SK-N-SH (cell line): ENCODE measurements around the gene CCT4. TPM values are rescaled to one million over a fixed set of nuclear protein-coding genes. Genes with fewer than 3 reads are reported as not detected.

ENCODE experiments used
- CTCF ChIA-PET: fragments of 300-600, 350-600 bp; formaldehyde crosslinking; extraction: SDS; loops from one replicate; lab custom pipeline; 2021; lab: Yijun Ruan, JAX
- POLR2A ChIA-PET: fragments of 350-600 bp; sonication (Branson Sonifier 250); formaldehyde crosslinking; extraction: SDS; loops from one replicate; lab custom pipeline; 2020; ENCODE audit warnings: antibody characterized with exemption, inconsistent platforms; lab: Yijun Ruan, JAX
- DNase-seq: peaks from one replicate; pipeline ENCODE4 v3.0.0; 2012
- H2AFZ ChIP-seq: fragments of 200-600 bp; sonication (generic); 2 replicates; pipeline ENCODE4 v1.8.1; 2016; ENCODE audit warnings: antibody characterized with exemption, mild to moderate bottlenecking, low read depth
- H3F3A ChIP-seq: fragments of 200-600 bp; sonication (generic); replicated peaks from 2 replicates; pipeline ENCODE3; 2016; ENCODE audit warnings: antibody characterized with exemption, mild to moderate bottlenecking; ENCODE audit not compliant: insufficient read depth
- H3K27ac ChIP-seq, 2 experiments: fragments of 200-500 bp in 1 of 2; fragments of 200-600 bp in 1 of 2; sonication (Bioruptor generic) in 1 of 2; sonication (generic), shearing (Covaris generic) in 1 of 2; 2 replicates each; pipeline versions ENCODE4 v1.5.1 to v1.6.1; 2014 to 2016; ENCODE audit warnings: low read depth in 2 of 2, inconsistent platforms in 1 of 2, low read length in 1 of 2, mild to moderate bottlenecking in 1 of 2, mixed read lengths in 1 of 2
- H3K27me3 ChIP-seq: fragments of 200-600 bp; sonication (generic), shearing (Covaris generic); 2 replicates; pipeline ENCODE4 v1.6.1; 2016; ENCODE audit warnings: mixed run types; ENCODE audit not compliant: insufficient read depth
- H3K36me3 ChIP-seq, 2 experiments: fragments of 200-500 bp in 1 of 2; fragments of 200-600 bp in 1 of 2; sonication (Bioruptor generic) in 1 of 2; sonication (generic) in 1 of 2; replicated peaks in 1 of 2; 2 replicates each; pipeline versions ENCODE3 to v1.5.1; 2014 to 2016; ENCODE audit warnings: low read length in 1 of 2, mild to moderate bottlenecking in 1 of 2; ENCODE audit not compliant: insufficient read depth in 2 of 2, control insufficient read depth in 1 of 2
- H3K4me1 ChIP-seq, 2 experiments: fragments of 200-500 bp in 1 of 2; fragments of 200-600 bp in 1 of 2; sonication (Bioruptor generic) in 1 of 2; sonication (generic), shearing (Covaris generic) in 1 of 2; 2 replicates each; pipeline versions ENCODE4 v1.5.1 to v1.6.1; 2014 to 2016; ENCODE audit warnings: low read depth in 1 of 2, low read length in 1 of 2, mixed run types in 1 of 2; ENCODE audit not compliant: insufficient read depth in 2 of 2, control insufficient read depth in 1 of 2
- H3K4me2 ChIP-seq: fragments of 200-600 bp; sonication (generic), shearing (Covaris generic); 2 replicates; pipeline ENCODE4 v1.6.1; 2017; ENCODE audit warnings: mixed run types
- H3K4me3 ChIP-seq, 2 experiments: fragments of 200-500 bp in 1 of 2; fragments of 200-600 bp in 1 of 2; sonication (Bioruptor generic) in 1 of 2; sonication (generic), shearing (Covaris generic) in 1 of 2; 2 replicates each; pipeline versions ENCODE4 v1.5.1 to v1.8.1; 2014 to 2016; ENCODE audit warnings: low read depth in 2 of 2, inconsistent platforms in 1 of 2, low read length in 1 of 2, mild to moderate bottlenecking in 1 of 2, mixed read lengths in 1 of 2, moderate library complexity in 1 of 2
- H3K79me2 ChIP-seq: fragments of 200-600 bp; sonication (generic); 2 replicates; pipeline ENCODE4 v1.8.1; 2017; ENCODE audit warnings: mild to moderate bottlenecking; ENCODE audit not compliant: insufficient read depth
- H3K9ac ChIP-seq: fragments of 200-600 bp; sonication (generic); 2 replicates; pipeline ENCODE4 v1.6.1; 2017; ENCODE audit warnings: mixed run types
- H3K9me2 ChIP-seq: fragments of 200-600 bp; sonication (generic); 2 replicates; pipeline ENCODE4 v1.6.1; 2017; ENCODE audit warnings: mixed run types
- H3K9me3 ChIP-seq: fragments of 200-600 bp; sonication (generic); 2 replicates; pipeline ENCODE4 v1.6.1; 2017; ENCODE audit warnings: mixed run types, mild to moderate bottlenecking, moderate library complexity
- H4K20me1 ChIP-seq: fragments of 200-600 bp; sonication (generic); 2 replicates; pipeline ENCODE4 v1.6.1; 2017; ENCODE audit warnings: mild to moderate bottlenecking, mixed run types; ENCODE audit not compliant: insufficient read depth
- ELF1 ChIP-seq: IDR thresholded peaks from 2 replicates; pipeline ENCODE4 v1.4.0; 2012
- JUND ChIP-seq: IDR thresholded peaks from 2 replicates; pipeline ENCODE4 v1.4.0; 2012
- MEF2A ChIP-seq: IDR thresholded peaks from 2 replicates; pipeline ENCODE4 v1.4.0; 2012; ENCODE audit warnings: low read depth, borderline replicate concordance
- MXI1 ChIP-seq: IDR thresholded peaks from 2 replicates; pipeline ENCODE4 v1.6.1; 2012; ENCODE audit warnings: mild to moderate bottlenecking, low read depth, low read length, improper control_type of control experiment
- NFIC ChIP-seq: IDR thresholded peaks from 2 replicates; pipeline ENCODE4 v1.4.0; 2012; ENCODE audit warnings: borderline replicate concordance
- NRF1 ChIP-seq: IDR thresholded peaks from 2 replicates; pipeline ENCODE4 v1.6.1; 2012; ENCODE audit warnings: low read depth, mild to moderate bottlenecking, low read length
- POLR2AphosphoS5 ChIP-seq: IDR thresholded peaks from 2 replicates; pipeline ENCODE4 v1.6.1; 2012; ENCODE audit warnings: low read depth, low read length
- RAD21 ChIP-seq: IDR thresholded peaks from 2 replicates; pipeline ENCODE4 v1.6.1; 2012; ENCODE audit warnings: mild to moderate bottlenecking, low read length
- RCOR1 ChIP-seq: fragments of 150-350 bp; IDR thresholded peaks from 2 replicates; pipeline ENCODE4 v1.6.1; 2017; ENCODE audit warnings: antibody characterized with exemption, low read length
- RFX5 ChIP-seq: IDR thresholded peaks from 2 replicates; pipeline ENCODE4 v1.6.1; 2012; ENCODE audit warnings: mild to moderate bottlenecking, improper control_type of control experiment, low read length
- RXRA ChIP-seq: IDR thresholded peaks from 2 replicates; pipeline ENCODE4 v1.4.0; 2012; ENCODE audit warnings: low read depth, mild to moderate bottlenecking, borderline replicate concordance
- TAF1 ChIP-seq: IDR thresholded peaks from 2 replicates; pipeline ENCODE4 v1.6.1; 2012; ENCODE audit warnings: low read depth, mild to moderate bottlenecking, low read length, moderate library complexity, borderline replicate concordance
- TCF12 ChIP-seq: IDR thresholded peaks from 2 replicates; pipeline ENCODE4 v1.4.0; 2012
- TEAD4 ChIP-seq: IDR thresholded peaks from 2 replicates; pipeline ENCODE4 v1.4.0; 2012; ENCODE audit warnings: mild to moderate bottlenecking, borderline replicate concordance; ENCODE audit not compliant: insufficient read depth
- YY1 ChIP-seq: IDR thresholded peaks from 2 replicates; pipeline ENCODE4 v1.4.0; 2012; ENCODE audit warnings: low read depth, mild to moderate bottlenecking
- WGBS: methylation state at CpG from one replicate; pipeline ENCODE4 v1.1.6; 2017; ENCODE audit warnings: low lambda C conversion rate; 5-methylcytosine and 5-hydroxymethylcytosine counted together
- polyA plus RNA-seq, 3 experiments: library from polyadenylated mRNA; depleted of rRNA; stranded (reverse); fragments of >200 nt; gene quantifications; 2 replicates each; pipeline ENCODE4 v1.2.3, GENCODE V29; 2012
- TF ChIP-seq, protein P1 (sequence below): IDR thresholded peaks from 2 replicates; pipeline ENCODE4 v1.4.0; 2012; ENCODE audit warnings: low read depth, borderline replicate concordance
- TF ChIP-seq, protein P2 (sequence below): fragments of 150-350 bp; IDR thresholded peaks from 2 replicates; pipeline ENCODE4 v1.6.1; 2016; ENCODE audit warnings: mild to moderate bottlenecking, low read depth, low read length
- TF ChIP-seq, protein P3 (sequence below): IDR thresholded peaks from 2 replicates; pipeline ENCODE4 v1.4.0; 2012; ENCODE audit warnings: low read depth, borderline replicate concordance
- TF ChIP-seq, protein P4 (sequence below): fragments of 200-600 bp; sonication (generic); IDR thresholded peaks from 2 replicates; pipeline ENCODE4 v1.6.1; 2017; ENCODE audit warnings: antibody characterized with exemption, mild to moderate bottlenecking, moderate library complexity

CCT4 gene
- polyA plus RNA-seq, 1 of the 3 experiments (the other 2 are of a cell fraction) = 75.0 TPM

DNA sequence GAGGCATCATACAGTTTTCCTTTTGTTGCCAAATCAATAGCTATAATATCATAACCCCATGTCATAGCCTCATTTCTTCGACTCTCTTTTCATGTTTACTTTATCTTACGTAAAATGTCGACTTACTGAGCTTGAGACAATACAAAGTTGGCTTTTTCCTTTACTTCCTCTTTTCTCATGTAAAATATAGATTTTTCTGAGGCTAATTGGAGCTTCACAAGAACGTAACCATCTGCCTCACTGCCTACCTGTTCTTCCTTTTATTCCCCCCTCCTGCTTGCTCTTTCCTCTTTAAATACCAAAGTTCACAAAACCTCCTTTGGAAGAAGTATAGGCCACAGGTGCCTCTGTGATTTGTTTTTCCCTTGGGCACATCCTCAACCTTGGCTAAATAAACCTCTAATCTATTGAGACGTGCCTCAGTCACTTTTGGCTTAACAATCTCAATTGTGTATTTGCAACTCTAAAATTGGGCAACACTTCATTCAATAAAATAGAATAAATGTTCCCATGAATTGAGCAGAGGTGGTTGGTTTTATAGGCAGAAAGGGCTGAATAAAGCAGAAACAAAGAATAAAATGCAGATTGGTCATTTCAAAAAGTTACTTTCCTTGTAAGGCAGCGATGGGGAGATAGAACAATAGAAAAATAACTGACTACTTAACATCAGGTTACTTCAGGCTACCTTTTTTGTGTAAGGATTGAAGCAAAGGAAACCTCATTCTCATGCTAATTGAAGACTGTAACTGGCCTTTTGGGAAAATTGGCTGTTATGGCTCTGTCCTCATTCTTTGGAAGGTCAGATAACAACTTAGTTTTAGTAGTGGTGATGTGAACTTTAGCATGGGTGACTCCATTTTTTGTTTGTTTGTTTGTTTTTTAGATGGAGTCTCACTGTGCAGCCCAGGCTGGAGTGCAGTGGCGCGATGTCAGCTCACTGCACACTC, 38.3 kb upstream of the CCT4 start (continued):
- TF ChIP-seq POLR2AphosphoS5 = no peak
- TF ChIP-seq YY1 = no peak
- no peak for TF ChIP-seq NRF1
- no peak for TF ChIP-seq RFX5
- TF ChIP-seq RAD21 = no peak
- TF ChIP-seq ELF1 = no peak
- no peak for TF ChIP-seq MXI1

DNA sequence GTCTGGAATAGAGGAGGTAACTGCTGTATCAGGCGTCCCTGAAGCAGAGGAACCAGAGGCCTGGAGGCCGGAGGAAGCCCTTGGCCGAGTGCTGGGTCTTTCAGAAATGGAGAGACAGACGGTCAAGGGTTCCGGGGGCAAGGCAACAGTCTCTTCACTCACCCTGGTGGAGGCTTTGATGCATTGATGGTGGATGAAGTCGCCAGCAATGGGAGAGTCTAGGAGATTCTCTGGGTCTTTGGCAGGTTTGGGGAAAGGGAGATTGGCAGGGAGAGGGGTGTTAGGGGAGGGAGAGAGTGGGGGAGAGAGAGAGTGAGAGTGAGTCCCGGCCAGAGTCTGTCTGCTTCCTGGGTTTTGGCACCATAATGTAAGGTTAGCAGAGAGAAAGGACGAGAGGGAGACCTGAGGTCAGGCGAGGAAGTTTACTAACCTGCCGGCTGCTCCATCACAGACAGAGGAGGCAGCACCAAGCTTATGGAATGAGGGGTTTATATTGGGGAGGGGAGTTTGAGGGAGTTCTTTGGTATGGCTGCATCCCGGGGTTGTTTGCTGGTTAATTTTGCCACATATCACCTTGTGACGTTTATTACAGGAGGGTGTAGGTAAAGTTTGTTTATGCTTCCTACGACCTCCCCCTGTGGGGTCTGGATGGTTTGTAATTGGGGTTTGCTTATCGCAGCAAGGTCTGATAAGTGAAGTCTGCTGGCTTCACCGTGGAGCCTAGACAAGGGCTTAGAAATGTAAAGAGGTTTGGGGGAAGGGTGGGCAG, 36.6 kb upstream of the CCT4 start:
- Histone ChIP-seq H3K9me3 (no peaks in the 10 kb centered on the region), H2AFZ (no peak overlapping the region), H3K27ac (no peak overlapping the region), H4K20me1 (no peaks in the 10 kb centered on the region), H3K4me3 (no peak overlapping the region), H3K4me1 (no peaks in the 10 kb centered on the region), H3K36me3 (peaks cover 0 to 9% of the 10 kb centered on the region in 2 experiments), H3K9ac (no peak overlapping the region), H3K9me2 (no peaks in the 10 kb centered on the region), H3K4me2 (no peak overlapping the region), H3F3A (no peaks in the 10 kb centered on the region), H3K27me3 (no peaks in the 10 kb centered on the region), H3K79me2 (no peaks in the 10 kb centered on the region)
- ChIA-PET CTCF (interaction anchor here (1.0 to 1.3 kb wide), 3 partner anchors 27 to 486 kb away, joined by 3 to 4 read pairs (median 3); no protein-coding TSS in a partner anchor), POLR2A (no interaction called here)
- DNase-seq = no peak
- no peak for TF ChIP-seq TAF1
- no peak for TF ChIP-seq JUND
- no peak for TF ChIP-seq POLR2AphosphoS5
- TF ChIP-seq, protein P1, sequence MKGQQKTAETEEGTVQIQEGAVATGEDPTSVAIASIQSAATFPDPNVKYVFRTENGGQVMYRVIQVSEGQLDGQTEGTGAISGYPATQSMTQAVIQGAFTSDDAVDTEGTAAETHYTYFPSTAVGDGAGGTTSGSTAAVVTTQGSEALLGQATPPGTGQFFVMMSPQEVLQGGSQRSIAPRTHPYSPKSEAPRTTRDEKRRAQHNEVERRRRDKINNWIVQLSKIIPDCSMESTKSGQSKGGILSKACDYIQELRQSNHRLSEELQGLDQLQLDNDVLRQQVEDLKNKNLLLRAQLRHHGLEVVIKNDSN = no peak
- no peak for TF ChIP-seq MEF2A
- TF ChIP-seq, protein P2, sequence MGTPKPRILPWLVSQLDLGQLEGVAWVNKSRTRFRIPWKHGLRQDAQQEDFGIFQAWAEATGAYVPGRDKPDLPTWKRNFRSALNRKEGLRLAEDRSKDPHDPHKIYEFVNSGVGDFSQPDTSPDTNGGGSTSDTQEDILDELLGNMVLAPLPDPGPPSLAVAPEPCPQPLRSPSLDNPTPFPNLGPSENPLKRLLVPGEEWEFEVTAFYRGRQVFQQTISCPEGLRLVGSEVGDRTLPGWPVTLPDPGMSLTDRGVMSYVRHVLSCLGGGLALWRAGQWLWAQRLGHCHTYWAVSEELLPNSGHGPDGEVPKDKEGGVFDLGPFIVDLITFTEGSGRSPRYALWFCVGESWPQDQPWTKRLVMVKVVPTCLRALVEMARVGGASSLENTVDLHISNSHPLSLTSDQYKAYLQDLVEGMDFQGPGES = no peak
- TF ChIP-seq RAD21 = no peak
- no peak for TF ChIP-seq TEAD4
- no peak for TF ChIP-seq NFIC
- TF ChIP-seq RCOR1 = no peak
- TF ChIP-seq ELF1 = no peak
- TF ChIP-seq, protein P3, sequence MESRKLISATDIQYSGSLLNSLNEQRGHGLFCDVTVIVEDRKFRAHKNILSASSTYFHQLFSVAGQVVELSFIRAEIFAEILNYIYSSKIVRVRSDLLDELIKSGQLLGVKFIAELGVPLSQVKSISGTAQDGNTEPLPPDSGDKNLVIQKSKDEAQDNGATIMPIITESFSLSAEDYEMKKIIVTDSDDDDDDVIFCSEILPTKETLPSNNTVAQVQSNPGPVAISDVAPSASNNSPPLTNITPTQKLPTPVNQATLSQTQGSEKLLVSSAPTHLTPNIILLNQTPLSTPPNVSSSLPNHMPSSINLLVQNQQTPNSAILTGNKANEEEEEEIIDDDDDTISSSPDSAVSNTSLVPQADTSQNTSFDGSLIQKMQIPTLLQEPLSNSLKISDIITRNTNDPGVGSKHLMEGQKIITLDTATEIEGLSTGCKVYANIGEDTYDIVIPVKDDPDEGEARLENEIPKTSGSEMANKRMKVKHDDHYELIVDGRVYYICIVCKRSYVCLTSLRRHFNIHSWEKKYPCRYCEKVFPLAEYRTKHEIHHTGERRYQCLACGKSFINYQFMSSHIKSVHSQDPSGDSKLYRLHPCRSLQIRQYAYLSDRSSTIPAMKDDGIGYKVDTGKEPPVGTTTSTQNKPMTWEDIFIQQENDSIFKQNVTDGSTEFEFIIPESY = no peak
- no peak for TF ChIP-seq NRF1
- no peak for TF ChIP-seq TCF12
- TF ChIP-seq RXRA = no peak
- TF ChIP-seq, protein P4, sequence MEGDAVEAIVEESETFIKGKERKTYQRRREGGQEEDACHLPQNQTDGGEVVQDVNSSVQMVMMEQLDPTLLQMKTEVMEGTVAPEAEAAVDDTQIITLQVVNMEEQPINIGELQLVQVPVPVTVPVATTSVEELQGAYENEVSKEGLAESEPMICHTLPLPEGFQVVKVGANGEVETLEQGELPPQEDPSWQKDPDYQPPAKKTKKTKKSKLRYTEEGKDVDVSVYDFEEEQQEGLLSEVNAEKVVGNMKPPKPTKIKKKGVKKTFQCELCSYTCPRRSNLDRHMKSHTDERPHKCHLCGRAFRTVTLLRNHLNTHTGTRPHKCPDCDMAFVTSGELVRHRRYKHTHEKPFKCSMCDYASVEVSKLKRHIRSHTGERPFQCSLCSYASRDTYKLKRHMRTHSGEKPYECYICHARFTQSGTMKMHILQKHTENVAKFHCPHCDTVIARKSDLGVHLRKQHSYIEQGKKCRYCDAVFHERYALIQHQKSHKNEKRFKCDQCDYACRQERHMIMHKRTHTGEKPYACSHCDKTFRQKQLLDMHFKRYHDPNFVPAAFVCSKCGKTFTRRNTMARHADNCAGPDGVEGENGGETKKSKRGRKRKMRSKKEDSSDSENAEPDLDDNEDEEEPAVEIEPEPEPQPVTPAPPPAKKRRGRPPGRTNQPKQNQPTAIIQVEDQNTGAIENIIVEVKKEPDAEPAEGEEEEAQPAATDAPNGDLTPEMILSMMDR = no peak
- WGBS = 89% methylated on average over 15 of the region's 15 CpGs
